ENCODE results near the gene RAP1GAP2.

DNA sequence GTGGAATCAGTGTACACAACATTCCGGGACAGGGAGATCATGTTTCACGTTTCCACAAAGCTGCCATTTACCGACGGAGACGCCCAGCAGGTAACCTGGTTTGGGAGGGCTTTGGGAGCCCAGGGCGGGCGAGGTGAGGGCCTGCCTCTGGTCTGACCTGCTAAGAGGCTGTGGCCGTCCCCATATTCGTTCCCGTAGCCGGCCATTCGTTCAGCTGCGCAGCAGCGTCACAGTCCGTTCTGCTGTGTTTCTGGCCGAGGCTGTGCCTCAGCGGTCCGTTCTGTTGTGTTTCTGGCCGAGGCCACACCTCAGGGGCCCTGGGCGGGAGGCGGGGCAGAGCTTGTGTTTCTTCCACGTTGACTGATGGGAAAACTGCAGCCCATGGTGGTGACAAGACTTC lies 199.1 kb downstream of the RAP1GAP2 start:
- TF ChIP-seq POLR2A (IDR thresholded peaks at IDR 0.05), result no peak
- TF ChIP-seq, protein P1, sequence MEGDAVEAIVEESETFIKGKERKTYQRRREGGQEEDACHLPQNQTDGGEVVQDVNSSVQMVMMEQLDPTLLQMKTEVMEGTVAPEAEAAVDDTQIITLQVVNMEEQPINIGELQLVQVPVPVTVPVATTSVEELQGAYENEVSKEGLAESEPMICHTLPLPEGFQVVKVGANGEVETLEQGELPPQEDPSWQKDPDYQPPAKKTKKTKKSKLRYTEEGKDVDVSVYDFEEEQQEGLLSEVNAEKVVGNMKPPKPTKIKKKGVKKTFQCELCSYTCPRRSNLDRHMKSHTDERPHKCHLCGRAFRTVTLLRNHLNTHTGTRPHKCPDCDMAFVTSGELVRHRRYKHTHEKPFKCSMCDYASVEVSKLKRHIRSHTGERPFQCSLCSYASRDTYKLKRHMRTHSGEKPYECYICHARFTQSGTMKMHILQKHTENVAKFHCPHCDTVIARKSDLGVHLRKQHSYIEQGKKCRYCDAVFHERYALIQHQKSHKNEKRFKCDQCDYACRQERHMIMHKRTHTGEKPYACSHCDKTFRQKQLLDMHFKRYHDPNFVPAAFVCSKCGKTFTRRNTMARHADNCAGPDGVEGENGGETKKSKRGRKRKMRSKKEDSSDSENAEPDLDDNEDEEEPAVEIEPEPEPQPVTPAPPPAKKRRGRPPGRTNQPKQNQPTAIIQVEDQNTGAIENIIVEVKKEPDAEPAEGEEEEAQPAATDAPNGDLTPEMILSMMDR (IDR thresholded peaks at IDR 0.05), result no peak
- TF ChIP-seq EP300 (IDR thresholded peaks at IDR 0.05), result no peak
